GM19397 (cell line): Measurements from ENCODE around the gene NAV2.

Experiments
- ATAC-seq: cut with Tn5 transposase; IDR thresholded peaks from one replicate; pipeline ENCODE4 v1.9.1; 2021; ENCODE audit warnings: mild to moderate bottlenecking, moderate library complexity; ENCODE audit not compliant: unreplicated experiment

The NAV2 gene

DNA sequence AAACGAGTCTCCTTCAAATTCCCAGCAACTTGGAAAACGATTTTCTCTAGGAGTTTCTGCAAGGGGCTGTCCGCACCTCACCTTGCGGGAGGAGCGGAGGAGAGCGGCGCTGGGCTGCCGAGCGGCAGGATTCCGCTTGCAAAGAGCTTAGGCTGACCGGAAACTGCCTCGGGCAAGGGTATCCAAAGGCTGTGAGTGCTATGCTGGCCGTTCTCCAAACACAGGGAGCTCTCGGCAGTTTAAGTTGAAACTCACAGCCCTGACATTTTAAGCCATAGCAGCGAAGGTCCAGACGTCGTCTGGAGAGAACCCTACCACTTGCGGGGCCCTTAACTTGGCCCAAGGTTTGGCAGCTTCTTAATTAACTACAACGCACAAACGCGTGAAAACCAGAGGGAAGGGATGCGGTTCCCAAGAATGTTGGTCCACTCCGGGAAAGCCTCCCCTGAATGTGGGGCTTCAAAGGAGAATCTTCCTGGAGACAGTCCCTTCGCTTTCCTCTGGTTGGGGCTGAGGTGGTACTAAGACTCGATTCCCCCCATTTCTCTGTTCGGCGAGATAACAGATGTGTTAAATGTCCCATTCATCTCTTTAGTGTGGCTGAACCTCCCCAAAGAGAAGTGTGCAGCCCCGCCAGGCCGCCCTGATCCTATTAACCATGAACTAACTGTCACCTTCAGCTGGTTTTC, 448.7 kb downstream of the NAV2 start:
- no peak for ATAC-seq

DNA sequence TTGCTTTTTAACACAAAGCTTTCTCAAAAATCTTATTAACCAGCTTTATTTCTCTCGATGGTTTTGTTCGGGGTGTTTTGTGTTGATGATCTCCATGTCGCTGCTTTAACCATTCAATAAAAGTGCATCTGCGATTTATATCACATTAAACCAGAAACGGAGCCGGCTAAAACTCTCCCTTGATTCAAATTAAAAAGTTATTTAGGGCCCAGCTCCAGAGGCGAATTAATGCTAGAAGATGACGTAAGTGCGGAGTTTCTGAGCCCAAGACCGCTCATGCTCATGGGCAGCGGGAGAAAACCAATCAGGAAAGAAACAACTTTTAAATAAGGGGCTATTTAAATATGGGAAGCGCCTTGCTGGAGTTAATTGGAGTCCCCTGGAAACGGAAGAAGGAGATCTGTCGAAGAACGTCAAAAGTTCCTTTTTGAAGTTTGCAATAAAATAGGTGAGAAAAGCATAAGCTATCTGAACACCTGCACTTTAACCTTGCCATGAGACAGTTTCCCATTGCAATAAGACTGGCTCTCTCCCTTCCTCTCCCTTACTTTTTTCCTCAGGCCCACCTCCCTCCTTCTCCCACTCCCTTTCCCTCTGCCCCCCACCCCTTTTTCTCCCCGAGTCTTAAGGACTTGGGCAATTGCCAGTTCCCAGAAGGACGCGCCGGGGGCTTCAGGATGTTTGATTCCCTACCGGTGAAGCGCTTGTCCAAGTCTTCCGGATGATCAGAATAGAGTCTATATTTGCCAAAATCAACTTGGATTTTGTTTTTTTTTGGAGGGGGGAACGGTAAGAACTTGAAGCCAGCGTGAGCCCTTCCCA, 449.5 kb downstream of the NAV2 start:
- no peak for ATAC-seq

DNA sequence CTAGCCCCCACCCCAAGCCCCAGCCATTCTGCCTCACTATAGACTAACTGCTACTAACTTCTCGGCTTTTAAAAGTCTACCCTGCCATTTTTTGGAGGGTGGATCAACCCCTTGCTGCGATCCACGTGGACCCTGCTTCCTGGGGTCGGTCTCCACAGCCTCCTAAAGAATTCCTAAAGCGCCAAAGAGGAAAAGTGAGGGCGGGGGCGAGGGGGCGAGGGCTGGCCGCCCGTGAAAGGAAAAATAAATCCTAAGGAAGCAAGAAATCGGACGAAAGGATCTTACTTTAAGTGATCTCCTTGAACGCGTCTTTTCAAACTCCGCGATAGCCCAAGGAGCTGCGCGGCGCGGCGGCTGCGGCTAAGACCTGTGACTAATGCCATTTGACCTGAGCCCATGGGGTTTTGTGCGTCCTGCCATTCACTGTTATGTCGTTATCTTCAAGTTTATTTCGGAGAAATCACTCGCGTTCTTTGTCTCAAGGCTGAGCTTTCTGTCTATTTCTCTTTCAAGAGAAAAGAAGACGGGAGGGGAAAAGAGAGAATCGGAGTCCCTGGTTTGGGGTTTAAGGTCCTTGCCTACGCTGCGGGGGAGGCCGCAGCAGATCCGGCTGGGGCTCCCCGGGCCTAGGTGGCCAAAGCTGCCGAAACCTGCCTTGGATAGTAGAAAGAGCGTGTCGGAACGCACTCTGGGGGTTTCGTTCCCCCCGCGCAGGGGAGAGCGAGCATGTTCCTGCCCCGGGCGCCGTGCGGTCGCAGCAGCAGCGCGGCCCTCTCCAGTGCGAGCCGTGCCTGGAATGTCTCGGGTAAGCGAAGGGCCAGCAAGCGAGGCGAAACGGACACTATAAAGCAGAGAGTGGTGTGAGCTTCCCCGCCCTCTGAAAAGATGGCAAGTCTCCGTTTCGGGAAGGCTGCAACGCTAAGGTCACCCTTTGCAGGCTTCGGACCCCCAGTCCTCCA, 450.5 kb downstream of the NAV2 start:
- ATAC-seq: no peak

DNA sequence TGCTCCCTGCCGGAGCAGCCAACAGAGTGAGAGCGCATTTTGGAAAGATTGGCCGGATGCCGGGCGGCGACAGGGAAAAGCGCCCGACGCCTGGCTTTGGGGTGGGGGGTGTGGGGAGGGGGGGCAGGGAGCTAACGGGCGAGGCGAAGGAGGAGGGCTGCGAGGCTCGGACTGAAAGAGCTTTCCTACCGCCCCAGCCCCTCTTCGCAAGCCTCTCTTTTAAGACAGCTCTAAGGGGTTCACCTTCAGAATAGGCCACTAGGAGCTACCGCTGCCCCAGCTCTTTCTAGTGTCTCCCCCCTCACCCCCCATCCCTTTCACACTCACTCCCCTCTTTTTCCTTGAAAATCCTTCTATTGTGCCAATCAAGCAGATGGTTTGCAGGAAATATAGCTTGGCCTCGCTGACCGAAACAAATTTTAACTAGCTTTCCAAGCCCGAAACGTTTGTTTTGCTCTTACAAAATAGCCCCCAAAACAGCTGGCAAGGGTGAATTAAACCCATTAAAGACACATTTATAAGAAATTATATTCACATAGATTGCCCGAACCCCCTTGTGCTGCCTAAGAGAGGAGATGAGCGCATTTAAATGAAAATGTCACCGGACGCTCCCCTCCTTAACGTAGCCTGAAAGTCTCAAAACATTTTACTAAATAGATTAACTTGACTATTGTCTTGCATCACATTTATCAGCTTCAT, 451.3 kb downstream of the NAV2 start:
- no peak for ATAC-seq
